Inflammatory macrophage treated with lipopolysaccharide for 4 hours (primary cell): Measurements from ENCODE around the gene CORO1A.
"Not testable (repeated sequence)": the region's sequence is repeated elsewhere in the genome, so short reads cannot be mapped to it uniquely, and the experiment has no call there.

Experiments used
- DNase-seq: peaks from one replicate; pipeline ENCODE4 v3.0.0-alpha.2; 2020

CORO1A gene

DNA sequence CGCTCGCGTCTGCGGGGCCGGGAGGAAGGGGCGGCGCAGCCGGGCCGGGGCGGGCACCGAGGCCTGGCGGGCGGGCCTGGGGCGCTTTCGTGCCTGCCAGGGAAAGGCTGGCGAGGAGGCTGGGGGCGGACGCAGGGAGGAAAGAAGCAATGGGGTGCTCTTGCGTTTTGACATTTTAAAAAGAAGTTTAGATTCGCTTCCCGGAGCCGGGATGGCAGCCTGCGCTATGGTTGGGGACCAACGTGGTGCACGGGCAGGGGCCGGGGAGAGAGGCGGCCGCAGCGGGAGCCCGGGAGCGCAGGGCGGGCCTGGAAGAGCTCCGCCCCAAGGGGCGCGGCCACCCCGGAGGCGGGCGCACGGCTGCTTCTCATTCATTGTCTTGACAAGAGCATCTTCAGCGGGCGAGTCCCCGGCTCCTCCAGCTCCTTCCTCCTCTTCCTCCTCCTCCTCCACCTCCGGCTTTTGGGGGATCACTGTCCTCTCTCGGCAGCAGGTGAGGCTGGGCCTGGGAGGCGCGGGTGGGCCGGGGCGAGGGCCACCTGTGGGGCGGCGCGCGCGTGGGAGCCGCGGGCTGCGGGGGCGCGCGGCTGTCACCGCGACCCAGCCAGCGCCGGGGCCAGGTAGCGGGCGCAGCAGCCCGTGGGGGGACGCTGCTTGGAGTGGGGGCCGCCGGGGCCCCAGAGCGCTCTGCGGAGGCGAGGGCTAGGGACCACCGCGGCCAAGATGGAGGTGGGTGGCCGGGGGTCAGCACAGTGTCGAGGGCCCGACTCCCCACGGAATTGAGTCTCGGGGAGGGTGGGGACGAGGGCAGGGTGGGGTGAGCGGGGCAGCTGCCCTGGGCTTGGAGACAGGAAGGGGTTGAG, at the start of gene CORO1A:
Gene CORO1A (plus strand): TSS at position 370 of the 863 bp plus-strand sequence. CDS start 1,608 bp downstream, outside the sequence.
- DNase-seq = peak; percentile 77

DNA sequence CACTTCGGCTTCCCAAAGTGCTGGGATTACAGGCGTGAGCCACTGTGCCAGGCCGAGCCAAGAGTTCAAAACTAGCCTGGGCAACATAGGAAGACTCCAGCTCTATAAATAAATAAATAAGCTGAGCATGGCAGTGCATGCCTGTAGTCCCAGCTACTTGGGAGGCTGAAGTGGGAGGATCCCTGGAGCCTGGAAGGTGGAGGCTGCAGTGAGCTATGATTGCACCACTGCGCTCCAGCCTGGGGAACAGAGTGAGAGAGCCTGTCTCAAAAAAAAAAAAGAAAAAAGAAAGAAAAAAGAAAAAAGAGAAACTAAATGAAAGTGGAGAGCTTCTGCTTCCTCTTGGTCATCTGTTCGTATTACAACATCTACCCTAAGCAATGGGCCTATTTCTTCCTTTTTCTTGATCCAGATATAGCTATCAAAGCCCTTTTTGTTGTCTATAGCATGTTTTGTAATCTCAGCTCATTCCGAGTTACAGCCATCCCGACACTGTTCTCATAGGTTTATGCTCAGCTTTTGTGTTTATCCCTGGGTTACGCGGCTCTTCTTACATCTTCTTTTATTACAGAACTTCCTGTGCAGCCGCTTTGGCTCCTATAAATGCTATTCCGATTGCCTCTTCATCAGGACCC, 46.3 kb upstream of the CORO1A start:
- DNase-seq = peak; percentile 86

DNA sequence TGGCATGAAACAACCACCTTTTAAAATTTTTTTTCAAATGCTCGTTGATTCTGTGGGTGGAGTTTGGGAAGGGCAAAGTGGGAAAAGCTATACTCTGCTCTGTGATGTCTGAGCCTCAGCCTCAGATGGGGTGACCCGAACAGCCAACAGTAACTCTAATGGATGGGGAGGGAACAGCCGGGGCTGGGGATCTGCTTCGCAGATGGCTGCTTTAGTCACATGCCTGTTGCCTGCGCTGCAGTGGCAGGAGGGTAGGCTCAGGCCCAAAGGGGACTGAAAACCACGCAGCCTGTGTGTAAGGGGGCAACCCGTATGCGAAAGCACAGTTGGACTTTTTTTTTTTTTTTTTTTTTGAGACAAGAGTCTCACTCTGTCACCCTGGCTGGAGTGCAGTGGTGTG, 45.5 kb upstream of the CORO1A start:
- no peak for DNase-seq

DNA sequence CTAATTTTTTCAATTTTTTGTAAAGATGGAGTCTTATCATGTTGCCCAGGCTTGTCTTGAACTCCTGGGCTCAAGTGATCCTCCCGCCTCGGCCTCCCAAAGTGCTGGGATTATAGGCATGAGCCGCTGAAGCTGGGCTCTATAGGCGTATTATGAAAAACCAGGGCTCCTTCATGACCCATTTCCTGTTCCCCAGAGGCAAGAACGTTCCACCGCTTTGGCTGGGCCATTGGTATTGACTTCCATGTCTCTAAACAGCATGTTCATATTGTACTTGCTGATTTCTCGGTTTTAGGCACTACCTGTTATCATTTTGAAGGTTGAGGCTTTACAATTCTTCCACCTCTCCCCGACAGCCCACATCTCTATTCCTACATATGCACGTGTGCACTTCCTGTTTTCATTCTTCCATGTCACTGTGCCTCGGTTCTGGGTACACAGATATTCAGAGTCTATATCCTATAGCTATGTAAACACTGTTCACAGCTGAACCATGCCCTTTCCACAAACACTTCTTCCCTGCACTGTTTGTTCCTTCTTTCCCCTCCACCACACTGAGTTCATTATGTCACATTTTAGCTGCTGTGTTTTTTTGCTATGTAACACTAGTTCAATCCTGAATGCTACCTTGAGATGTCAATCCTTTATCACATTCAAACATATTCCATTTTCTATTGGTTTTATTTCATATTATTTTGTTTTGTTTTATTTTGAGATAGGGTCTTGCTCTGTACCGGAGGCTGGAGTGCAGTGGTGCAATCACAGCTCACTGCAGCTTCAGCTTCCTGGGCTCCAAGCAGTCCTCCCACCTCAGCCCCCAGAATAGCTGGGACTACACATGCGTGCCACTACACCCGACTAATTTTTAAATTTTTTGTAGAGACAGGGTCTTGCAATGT, 43.6 kb upstream of the CORO1A start:
- peak; percentile 18 for DNase-seq

DNA sequence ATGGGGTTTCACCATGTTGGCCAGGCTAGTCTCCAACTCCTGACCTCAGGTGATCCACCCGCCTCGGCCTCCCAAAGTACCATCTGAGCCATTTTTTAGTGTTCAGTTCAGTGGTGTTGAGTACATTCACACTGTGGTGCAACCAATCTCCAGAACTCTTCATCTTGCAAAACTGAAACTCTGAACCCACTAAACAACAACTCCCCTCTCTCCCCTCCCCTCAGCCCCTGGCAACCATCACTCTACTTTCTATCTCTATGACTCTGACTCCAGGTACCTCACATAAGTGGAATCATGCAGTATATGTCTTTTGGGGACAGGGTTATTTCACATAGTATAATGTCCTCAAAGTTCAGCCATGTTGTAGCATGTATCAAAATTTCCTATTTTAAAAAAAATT, 41.7 kb upstream of the CORO1A start:
- no peak for DNase-seq

DNA sequence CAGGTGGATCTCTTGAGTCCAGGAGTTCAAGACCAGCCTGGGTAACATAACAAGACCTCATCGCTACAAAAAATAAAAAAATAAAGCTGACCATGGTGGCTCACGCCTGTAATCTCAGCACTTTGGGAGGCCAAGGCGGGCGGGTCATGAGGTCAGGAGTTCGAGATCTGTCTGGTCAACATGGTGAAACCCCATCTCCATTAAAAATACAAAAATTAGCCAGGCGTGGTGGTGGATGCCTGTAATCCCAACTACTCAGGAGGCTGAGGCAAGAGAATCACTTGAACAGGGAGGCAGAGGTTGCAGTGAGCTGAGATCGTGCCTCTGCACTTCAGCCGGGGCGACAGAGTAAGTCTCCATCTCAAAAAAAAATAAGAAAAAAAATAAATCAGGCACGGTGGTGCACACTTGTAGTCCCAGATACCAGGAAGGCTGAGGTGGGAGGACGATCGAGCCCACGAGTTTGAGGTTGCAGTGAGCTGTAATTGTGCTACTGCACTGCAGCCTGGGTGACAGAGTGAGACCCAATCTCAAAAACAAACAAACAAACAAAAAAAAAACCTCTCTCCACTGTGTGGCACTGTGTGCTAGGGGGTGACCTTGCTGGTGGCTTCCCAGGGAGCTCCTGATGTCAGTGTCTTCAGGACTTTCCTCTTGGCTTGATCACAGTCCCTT, 40.6 kb upstream of the CORO1A start:
- DNase-seq = peak; percentile 49

DNA sequence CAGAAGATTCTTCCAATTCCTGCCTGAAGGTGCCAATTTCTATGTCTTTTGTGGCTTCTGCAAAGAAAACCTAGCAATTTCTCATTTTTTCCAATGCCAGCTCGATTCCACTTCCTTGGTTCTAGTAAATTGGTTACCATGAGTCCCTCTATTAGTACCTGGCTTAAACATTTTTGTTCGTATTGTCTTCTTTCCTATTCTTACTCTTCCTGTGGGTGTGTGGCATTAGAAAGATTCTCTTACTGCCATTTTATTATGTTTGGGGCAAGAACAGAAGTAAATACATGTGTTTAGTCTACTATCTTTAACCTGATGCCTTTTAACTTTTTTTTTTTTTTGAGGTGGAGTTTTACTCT, 40.1 kb upstream of the CORO1A start:
- no peak for DNase-seq

DNA sequence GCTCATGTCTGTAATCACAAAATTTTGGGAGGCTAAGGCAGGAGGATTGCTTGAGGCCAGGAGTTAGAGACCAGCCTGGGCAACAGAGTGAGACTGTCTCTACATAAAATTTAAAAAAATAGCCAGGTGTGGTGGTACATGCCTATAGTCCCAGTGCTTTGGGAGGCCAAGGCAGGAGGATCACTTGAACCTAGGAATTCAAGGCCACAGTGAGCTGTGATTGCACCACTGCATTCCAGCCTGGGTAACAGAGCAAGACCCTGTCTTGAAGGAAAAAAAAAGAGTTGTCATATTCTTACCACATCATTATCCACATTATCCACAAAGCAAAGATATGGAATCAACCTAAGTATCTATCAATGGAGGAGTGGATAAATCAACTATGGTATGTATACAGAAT, 39.4 kb upstream of the CORO1A start:
- DNase-seq = no peak

DNA sequence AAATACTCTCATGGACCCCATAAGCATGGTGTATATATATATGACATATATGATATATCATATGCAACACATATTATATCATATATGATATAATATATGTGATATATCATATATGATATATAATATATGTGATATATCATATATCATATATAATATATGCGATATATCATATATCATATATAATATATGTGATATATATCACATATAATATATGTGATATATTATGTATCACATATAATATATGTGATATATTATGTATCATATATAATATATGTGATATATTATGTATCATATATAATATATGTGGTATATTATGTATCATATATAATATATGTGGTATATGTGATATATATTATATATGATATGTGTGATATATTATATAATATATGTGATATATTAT, 38.5 kb upstream of the CORO1A start:
- DNase-seq = no peak

DNA sequence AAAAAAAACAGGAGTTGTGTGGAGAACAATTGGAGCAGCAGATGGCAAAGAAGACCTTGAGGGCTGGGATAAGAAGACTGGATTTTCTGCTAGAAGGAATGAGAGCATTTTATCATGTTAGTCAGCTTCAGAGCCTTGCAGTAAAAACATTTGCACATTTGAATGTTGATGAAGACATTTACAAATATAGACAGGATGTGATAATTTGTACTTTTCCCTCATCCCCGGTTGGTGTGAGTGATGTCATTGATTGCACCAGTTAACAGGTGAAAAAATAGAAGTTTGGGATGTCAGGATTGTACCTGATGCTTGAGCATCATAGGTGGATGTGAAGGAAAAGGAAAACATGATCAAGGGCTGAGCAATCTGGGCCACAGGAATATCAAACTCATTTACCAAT, 37.7 kb upstream of the CORO1A start:
- no peak for DNase-seq

DNA sequence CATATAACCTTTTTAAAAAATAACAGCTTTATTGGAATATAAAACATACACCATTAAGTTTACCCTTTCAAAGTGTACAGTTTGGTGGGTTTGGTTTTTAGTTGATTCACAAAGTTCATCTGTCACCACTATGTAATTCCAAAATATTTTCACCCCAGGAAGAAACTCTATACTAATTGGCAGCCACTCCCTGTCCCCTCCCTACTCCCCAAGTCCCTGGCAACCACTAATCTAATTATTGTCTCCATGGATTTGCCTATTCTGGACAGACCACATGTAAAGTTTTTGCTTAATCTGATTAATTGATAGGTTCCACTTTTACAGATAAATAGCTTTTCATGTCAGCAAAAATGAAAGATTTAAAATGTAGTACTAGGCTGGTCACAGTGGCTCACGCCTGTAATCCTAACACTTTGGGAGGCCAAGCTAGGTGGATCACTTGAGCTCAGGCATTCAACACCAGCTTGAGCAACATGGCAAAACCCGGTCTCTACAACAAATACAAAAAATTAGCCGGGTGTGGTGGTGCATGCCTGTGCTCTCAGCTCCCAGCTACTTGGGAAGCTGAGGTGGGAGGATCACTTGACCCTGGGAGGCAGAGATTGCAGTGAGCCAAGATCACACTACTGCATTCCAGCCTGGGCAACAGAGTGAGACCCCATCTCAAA, 35.4 kb upstream of the CORO1A start:
- DNase-seq = no peak

DNA sequence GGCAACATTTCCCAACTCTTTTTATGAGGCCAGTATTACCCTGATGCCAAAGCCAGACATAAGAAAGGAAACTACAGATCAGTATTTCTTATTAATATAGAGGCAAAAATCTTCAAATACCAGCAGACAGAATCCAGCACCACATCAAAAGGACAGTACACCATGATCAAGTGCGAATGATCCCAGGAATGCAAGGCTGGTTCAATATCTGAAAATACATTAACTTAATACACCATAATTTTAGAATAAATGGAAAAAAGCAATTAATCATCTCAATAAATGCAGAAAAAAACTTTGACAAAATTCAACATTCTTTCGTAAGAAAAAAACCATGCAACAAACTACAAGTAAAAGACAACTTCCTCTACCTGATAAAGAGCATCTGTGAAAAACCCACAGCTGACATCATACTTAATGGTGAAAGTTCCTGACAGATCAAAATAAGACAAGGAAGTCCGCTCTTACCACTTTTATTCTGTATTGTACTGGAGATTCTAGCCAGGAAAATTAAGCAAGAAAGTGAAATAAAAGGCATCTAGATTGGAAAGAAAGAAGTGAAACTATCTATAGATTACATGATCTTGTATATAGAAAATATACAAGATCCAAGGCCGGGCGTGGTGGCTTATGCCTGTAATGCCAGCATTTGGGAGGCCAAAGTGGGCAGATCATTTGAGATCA, 34.0 kb upstream of the CORO1A start:
- DNase-seq = peak; percentile 87

DNA sequence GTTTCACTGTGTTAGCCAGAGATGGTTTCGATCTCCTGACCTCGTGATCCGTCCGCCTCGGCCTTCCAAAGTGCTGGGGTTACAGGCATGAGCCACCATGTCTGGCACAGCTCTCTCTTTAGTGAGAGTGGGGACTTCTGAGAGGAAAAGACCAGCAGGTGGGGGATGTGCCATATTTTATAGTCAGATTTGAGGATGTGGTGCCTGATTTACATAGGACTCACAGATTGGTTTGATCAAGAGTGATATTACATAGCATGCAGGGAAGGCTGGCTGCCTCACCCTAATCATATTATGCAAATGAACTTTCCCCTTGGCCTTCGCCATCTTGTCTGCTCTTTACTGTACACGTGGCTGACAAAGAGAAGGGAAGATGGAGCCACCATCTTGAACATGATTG, 32.3 kb upstream of the CORO1A start:
- no peak for DNase-seq

DNA sequence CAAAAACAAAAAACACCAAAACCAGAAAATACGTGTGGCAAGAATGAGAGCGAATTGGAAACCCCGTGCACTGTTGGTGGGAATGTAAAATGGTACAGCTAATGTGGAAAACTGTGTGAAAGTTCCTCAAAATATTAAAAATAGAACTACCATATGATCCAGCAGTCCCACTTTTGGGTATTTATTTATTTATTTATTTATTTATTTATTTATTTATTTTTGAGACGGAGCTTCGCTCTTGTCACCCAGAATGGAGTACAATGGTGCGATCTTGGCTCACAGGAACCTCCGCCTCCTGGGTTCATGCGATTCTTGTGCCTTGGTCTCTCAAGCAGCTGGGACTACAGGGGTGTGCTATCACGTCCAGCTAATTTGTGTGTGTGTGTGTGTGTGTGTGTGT, 30.9 kb upstream of the CORO1A start:
- no peak for DNase-seq

DNA sequence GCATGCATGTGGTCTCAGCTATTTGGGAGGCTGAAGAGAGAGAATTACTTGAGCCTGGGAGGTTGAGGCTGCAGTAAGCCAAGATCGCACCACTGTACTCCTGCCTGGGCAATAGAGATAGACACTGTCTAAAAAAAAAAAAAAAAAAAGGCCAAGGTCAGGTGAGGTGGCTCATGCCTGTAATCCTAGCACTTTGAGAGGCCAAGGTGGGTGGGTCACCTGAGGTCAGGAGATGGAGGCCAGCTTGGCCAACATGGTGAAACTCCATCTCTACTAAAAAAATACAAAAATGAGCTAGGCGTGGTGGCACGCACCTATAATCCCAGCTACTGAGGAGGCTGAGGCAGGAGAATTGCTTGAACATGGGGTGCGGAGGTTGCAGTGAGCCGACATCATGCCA, 28.2 kb upstream of the CORO1A start:
- no peak for DNase-seq

DNA sequence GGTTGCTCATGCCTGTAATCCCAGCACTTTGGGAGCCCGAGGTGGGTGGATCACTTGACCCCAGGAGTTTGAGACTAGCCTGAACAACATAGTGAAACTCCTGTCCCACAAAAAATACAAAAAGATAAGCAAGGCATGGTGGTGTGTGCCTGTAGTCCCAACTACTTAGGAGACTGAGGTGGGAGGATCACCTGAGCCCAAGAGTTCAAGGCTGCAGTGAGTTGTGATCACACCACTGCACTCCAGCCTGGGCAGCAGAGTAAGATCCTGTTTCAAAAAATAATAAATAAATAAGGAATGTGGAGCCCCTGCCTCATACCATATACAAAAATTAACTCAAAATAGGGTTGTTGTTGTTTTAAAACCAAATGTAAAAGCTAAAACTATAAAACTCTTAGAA, 26.2 kb upstream of the CORO1A start:
- DNase-seq = no peak

DNA sequence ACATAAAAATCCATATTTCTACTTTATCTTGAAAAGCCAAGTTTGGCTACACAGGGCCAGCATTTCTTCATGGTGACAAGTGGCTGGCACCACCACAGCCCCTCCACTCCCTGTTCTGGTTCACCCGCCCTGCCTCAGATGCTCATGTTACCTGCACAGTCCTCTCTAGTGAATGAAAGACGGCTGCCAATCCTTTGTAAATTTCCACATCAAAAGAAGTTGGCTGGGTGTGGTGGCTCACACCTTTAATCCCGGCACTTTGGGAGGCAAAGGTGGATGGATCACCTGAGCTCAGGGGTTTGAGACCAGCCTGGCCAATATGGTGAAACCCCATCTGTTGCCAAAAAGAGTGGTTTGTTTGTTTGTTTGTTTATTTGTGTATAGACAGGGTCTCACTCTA, 19.9 kb upstream of the CORO1A start:
- DNase-seq = no peak

DNA sequence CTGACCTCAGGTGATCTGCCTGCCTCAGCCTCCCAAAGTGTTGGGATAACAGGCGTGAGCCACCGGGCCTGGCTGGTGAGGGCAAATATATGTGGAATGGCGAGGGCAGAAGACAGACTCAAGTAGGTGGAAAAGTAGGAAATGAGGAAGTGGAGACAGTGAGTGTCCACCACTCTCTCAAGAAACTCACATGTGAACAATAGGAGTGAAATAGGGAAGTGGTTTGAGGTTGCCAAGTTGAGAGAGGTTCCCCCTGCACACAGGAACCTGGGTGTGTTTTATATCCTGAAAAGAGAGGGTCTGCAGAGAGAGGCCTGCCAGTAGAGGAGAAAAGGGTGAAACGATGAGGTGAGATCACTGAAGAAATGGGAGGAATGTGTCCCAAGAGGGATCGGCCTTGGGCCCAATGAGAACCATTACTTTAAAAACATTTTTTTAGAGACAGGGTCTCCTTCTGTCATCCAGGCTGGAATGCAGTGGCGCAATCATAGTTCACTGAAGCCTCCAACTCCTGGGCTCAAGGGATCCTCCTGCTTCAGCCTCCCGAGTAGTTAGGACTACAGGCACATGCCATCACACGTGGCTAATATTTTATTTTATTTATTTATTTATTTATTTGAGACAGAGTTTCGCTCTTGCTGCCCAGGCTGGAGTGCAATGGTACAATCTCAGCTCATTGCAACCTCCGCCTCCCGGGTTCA, 17.1 kb upstream of the CORO1A start:
- DNase-seq = peak; percentile 87

DNA sequence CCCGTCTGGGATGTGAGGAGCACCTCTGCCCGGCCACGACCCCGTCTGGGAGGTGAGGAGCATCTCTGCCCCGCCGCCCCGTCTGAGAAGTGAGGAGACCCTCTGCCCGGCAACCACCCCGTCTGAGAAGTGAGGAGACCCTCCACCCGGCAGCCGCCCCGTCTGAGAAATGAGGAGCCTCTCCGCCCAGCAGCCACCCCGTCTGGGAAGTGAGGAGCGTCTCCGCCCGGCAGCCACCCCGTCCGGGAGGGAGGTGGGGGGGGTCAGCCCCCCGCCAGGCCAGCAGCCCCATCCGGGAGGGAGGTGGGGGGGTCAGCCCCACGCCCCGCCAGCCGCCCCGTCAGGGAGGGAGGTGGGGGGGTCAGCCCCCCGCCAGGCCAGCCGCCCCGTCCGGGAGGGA, 14.7 kb upstream of the CORO1A start:
- DNase-seq = not testable (repeated sequence)

DNA sequence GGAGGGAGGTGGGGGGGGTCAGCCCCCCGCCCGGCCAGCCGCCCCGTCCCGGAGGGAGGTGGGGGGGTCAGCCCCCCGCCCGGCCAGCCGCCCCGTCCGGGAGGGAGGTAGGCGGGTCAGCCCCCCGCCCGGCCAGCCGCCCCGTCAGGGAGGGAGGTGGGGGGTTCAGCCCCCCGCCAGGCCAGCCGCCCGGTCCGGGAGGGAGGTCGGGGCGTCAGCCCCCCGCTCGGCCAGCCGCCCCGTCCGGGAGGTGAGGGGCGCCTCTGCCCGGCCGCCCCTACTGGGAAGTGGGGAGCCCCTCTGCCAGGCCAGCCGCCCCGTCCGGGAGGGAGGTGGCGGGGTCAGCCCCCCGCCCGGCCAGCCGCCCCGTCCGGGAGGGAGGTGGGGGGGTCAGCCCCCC, 14.0 kb upstream of the CORO1A start:
- DNase-seq = not testable (repeated sequence)

DNA sequence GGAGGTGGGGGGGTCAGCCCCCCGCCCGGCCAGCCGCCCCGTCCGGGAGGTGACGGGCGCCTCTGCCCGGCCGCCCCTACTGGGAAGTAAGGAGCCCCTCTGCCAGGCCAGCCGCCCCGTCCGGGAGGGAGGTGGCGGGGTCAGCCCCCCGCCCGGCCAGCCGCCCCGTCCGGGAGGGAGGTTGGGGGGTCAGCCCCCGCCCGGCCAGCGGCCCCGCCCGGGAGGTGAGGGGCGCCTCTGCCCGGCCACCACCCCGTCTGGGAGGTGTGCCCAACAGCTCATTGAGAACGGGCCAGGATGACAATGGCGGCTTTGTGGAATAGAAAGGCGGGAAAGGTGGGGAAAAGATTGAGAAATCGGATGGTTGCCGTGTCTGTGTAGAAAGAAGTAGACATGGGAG, 13.3 kb upstream of the CORO1A start:
- DNase-seq = not testable (repeated sequence)
